NCI-H2107 (cell line): ENCODE results near the gene POLR3E.
A peak's percentile ranks its signal among the peaks of the same experiment; 100 is the strongest.
"Not testable (repeated sequence)": the region's sequence is repeated elsewhere in the genome, so short reads cannot be mapped to it uniquely, and the experiment has no call there.

Experiments used
- DNase-seq: peaks from one replicate; lab custom pipeline; 2025; lab: John Stamatoyannopoulos, UW

Gene POLR3E

DNA sequence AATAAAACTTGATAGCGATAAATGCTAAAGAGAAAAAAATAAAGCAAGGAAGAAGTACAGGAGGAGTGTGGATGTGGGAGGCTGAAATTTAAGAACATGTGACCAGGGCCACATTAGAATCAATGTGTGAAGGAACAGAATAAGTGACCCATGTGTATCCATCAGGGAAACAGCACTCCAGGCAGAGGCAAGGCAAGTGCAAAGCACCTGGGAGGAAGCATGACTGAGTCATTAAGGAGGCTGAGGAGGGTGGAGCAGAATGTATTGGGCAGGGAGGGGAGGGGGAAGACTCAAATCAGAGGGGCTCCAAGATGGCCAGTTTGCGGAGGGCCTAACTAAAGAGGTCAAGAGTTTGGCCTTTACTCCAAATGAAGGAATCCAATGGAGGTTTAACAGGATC is 69.2 kb downstream of the POLR3E start:
- DNase-seq, result no peak

DNA sequence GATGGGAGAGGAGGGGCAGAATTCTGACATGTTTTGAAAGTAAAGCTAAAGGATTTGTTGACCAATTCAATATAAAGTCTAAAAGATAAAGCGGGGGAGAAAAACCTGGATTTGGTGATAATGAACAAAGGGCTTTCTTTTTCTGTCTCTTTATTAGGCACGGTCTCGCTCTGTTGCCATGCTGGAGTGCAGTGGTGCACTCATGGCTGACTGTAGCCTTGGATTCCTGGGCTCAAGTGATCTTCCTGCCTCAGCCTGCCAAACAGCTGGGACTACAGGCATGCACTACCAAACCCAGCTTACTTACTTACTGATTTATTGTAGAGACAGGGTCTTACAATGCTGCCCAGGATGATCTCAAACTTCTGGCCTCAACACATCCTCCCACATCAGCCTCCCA is 69.7 kb downstream of the POLR3E start:
- DNase-seq, result no peak

DNA sequence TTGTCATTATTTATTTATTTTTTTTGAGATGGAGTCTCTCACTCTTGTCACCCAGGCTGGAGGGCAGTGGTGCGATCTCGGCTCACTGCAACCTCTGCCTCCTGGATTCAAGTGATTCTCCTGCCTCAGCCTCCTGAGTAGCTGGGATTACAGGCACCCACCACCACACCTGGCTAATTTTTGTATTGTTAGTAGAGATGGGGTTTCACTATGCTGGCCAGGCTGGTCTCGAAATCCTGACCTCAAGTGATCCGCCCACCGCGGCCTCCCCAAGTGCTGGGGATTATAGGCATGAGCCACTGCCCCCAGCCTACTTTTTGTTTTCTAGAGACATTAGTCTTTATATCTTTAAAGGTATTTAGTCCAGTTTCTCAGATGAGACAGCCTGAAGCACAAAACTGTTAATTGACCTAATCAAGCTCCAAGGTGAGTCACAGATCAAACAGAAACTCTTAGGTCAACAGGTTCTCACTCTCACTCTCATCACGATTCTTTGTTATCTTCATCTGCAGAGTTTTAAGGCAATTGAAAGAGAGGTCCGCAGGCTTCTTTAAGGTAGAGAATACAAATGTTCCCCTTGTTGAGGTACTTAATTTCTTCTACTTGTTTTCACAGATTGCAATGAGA is 71.1 kb downstream of the POLR3E start:
- not testable (repeated sequence) for DNase-seq

DNA sequence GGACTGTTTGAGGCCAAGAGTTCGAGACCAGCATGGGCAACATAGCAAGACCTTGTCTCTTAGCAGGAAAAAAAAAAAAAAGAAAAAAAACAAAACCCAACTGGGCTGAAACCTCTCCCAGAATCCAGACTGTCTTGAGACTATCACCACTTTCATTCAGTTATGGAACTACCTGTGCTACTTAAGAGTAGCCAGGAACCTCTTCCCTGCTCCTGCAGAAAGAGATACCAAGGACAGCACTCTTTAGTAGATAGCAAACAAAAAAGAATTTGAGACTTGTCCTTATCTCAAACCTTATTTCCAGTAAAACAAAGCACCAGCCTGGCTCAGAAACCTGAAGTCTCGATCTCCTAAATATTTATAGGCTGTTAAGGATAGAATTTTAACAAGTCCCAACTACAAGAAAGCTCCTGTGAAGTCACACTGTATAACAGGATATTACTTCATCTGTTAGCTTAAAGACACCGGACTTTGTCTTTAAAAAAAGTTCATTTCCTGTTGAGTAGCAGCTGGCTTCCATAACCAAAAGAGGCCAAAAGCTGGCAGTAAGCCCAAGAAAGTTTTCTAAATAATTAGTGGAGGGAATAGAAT is 72.1 kb downstream of the POLR3E start:
- DNase-seq, result no peak

DNA sequence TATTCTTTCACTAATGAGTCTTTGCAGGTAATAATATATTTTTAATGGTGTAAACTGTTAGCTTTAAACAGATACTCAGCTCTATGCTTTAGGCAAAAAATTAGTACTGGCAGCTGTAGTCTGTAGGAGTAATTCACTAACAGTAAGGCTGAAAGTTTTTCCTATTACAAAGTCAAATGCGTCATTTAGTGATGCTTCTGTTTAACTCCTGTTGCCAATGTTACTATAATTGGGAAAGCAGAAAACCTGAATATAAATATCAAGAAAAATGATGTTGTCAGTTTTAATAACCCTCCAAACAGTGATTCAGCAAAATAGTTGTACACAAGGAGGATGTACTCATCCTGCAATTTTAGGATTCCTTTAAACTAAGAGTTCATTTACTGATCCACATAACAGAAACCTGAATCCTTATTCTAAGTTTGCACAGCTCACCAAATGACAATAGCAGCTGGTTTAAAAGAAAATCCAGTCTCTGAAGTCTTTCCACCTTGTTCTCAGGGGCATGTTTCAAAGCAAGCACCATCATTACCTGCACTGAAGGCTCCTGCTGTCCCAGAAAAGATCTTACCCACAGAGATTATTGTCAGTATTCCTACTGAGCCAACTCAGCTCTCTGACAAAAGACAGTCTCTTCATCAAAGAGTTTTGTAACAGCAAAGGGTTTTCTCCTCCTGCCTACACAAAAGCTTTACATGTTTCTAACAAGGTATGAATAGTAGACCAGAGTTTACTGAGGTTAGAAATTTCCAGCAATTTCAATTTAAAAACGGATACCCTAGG is 73.0 kb downstream of the POLR3E start:
- DNase-seq, result no peak

DNA sequence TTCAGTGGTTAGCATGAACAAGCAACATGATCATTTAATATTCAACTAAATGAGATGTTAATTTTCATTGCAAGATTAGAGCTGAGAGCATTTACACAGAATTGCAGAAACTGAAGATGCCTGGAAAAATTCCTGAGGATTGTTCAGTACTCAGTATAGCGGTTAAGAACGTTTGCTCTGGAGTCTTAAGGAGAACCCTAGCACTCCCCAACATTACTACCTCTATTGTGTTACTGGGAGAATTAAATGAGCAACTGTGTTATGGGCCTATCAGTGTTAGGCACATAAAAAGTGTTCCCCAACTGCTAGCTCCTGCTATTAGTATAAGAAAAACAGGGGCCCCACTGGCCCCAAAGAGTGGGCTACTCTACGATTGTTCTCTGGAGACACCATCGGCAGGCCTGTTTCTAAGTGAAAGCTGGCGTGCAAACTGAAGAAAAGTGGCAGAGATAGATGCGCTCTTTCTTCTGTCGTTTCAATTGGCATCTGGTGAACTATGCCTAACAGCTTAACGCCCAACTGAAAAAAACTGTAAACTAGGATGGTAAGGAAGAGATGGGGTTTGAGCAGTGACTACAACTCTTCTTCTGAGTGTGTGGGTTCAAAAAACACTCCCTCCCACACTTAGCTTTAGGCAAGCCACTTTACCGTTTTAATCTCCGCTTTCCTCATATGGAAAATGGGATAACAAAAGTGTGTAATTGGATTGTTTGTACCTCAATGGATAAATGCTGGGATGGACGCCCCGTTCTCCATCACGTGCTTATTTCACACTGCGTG is 75.9 kb downstream of the POLR3E start:
- DNase-seq, result no peak

DNA sequence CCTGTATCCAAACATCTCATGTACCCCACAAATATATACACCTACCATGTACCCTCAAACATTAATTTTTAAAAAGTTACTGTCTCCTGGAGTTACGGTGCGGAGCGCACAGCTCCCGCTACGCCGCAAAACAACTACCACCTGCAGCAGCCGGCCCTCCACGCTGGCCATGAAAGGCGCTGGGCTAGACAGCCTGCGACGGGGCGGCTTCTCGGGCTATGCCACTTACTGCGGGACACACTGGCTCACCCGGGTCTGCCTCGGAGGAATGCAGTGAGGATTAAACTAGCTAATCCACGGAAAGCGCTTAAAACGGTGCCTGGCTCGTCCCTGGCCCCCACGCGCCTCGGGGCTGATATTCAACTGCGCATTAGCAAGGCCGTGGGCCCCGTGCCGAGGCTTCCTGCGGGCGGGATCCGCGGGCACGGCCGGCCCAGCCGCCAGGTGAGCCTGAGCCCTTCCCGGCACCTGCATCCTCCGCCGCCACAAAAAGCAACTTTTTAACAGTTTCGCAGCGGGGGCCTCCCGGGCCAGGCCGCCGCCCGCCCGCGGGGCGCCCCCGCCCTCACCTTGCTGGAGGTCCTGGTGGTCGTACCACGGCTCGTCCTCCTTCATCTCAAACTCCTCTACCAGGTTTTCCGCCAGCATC is 76.6 kb downstream of the POLR3E start:
- peak; percentile 2 for DNase-seq

DNA sequence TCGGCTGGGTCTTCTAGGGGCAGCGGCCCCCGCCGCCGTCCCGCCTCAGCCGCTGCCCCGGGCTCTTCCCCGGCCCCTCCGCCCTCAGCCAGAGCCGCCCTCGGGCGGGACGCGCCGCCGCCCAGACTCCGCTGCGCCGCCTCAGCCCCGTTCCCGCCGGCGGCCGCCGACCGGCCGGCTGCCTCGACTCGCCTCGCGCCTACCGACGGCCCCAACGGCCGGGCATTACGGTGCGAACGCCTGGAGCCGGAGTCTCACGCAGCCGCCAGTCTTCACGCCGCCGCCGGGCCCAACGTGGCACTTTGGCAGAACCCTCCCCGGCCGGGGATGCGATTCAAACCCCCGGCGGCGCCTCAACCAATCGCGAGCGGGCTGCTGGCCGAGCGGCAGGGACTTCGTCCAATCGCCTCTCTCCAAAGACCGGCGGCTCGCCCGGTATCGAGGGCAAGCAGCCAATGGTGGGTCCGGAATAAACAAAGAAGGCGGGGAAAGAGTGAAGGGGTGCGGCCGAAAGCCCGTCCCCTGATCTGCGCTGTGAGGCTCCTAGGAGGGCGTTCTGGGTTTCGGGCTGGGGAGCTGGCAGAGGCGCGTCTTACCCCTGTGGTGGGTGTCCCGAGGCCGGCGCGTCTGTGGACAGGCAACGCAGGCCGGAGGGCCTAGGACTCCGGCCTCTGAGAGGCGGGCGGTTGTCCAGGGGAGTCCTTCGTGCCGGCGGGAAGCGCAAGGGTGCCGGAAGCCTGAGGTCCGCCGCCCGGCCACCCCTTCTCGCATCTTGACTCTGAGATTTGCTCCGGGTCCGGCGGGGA is 77.3 kb downstream of the POLR3E start, which contains the start of gene CDR2:
TSS of gene CDR2 (minus strand) at position 309 of the 806 bp plus-strand sequence. CDS start 310 bp downstream, outside the sequence.
- peak; percentile 88 for DNase-seq

DNA sequence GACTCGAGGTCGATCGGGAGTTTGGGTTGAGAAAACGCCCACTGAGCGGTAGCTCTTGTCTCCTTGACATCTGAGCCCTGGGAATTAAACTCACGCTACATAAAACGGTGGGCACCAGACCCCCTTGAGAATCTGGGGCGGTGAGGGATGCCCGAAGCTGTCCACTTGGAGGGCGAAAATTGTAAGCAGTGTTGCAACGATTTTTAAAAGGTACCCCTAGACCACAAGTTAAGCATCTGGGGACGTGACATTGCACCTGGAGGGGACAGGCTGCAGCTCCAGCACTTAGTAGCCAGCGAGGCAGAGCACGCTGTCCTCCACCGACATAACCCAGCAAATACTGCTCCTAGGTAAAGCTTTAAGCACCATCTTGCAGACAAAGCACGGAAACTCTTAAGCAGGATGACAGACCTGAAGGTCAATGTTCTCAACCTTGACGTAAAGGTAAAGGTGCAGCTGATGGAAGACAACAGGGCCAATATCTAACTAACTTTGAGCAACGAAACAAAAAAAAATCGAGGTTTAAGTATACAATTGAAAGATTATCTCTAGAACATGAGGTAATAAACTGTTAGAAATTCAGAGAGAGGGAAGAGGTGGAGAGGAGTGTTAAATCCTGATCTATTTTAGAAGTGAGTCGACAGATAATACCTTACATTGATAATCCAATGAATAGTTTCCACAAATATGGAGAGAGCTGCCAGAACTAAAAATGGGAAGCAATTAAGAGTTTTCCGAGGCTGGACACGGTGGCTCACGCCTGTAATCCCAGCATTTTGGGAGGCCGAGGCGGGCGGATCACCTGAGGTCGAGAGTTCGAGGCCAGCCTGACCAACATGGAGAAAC is 78.1 kb downstream of the POLR3E start:
- DNase-seq, result no peak

DNA sequence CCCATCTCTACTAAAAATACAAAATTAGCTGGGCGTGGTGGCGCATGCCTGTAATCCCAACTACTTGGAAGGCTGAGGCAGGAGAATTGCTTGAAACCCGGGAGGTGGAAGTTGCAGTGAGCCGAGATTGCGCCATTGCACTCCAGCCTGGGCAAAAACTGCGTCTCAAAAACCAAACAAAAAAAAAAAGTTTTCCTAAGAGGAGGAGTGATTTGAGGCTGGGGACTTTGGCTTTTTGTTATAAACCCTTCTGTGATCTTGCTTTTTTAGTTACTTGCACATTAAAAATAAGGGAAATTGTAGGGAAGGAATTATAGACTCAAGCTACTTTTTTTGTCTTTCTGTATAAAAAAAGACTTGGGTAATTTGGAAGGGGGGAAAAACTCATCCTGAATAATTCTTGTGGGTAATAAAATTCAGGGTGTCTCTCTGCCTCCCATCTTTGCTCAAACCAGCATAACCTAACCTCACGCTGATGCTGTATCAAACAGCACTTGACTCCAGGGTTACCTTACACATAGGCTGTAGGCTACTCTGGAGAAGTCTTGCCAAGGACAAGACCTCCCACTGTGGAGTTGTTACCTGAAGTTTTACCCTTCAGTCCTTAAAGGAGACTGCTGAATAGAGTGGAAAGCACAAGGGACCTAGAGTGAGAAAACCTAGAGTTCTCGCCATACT is 78.9 kb downstream of the POLR3E start:
- DNase-seq, result no peak

DNA sequence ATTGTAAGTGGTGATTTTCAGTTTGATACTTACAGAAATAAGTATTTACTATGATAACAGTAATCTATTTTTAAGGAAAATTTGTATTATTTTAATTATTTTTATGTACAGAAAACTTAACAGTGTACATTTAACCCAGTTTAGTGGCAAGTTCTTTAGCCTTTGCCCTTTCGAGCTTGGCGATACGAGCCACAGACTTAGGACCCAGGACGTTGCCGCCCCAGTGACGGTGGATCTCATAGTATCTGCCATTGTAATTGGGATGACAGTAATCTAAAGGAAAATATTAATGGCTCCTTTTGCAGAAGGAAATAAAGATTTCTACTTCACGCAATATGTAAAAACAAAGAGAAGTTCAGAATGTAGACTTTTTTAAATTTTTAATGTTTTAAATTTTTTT is 82.4 kb downstream of the POLR3E start:
- DNase-seq, result no peak

DNA sequence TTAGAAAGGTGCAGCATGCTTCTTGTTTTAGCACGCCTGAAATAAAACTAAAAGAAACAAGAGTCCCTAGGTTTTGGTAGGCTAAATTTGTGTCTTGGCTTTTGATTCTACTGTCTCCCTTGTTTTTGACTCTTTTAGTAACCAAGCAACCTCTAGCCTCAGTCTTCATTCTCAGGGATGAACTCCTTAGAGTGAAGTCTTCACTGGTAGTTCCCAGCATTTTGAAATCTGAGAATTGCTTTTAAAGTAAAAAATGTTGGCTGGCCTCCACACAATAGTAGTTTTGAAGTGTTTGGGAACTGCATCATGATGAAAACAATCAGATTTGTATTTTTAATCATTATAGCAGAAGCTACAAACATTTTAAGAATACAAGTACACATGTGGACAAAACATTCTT is 83.3 kb downstream of the POLR3E start:
- DNase-seq, result no peak

DNA sequence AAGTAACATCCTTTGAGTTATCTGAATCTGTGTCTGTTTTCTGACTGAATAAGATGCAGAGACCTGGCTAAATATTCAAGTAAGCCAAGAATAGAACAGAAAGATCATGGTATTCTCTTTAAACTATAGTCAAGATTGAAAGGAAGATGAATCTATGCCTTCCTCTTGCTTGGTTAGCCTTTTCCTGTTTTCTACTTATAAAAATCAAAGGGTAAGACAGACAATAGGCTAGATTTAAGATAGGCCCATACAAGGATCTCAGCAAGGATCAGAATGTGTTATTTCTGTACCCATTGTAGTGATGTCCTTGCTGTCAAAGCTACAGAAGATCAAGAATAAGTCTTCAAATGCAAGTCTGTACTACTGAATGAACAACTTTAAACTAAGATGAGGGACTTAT is 84.2 kb downstream of the POLR3E start:
- no peak for DNase-seq

DNA sequence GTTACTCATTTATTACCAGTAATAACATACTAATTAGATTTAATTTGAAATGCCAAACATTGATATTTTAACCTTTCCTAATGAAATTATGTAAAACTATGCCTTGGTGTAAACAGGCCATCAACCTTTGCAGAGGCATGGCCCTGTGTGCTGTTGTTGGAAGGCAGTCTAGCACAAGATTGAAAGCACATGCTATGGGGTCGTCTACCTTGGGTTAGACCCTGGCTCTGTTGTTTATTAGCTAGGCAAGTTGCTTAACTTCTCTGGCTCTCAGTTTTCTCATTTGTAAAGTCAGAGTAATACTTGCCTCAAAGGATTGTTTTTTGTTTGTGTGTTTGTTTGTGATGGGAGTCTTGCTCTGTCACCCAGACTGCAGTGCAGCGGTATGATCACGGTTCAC is 86.6 kb downstream of the POLR3E start:
- no peak for DNase-seq
